Measurements from ENCODE around the gene SHC1.

SHC1 gene

DNA sequence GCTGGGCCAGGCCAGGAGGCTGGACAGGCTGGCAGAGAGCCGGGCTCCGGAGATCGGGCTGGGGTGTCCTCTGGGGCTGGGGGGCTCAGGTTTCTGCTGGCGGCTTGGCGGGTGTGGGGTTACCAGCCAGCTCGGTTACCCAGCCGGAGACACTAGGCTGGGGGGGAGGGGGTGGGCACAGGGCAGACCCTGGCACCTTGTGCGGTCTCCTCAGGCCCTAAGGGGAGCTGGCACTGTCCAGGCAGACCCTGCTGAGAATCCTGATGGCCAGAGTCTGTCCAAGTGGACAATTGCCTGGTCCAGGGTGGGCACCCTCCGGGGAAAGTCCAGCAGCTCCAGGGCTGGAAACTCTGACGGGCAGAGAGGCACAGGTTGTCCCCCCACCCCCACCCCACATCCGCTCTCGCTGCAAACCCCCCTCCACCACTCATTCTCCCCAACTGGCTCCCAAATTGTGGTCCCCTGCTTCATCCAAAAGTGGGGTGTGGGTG is 38.7 kb upstream of the SHC1 start:
- H3K4me1 ChIP-seq (ENCODE audit: control insufficient read depth in 5 of 5, insufficient read depth in 5 of 5, low read length in 5 of 5) = peaks cover 11 to 96% (median 87%) of the 10 kb centered on the region in 5 donors
- H3K27me3 ChIP-seq (ENCODE audit: control insufficient read depth in 5 of 5, insufficient read depth in 4 of 5, low read length in 5 of 5) = no peaks in the 10 kb centered on the region
- peak overlapping the region; percentile 97 for H3K27ac ChIP-seq (ENCODE audit: low read depth, low read length)
- peak overlapping the region in 3 of 5 donors; percentile 13 to 53 (median 19) for H3K4me3 ChIP-seq (ENCODE audit: low read depth in 1 of 5, low read length in 5 of 5)
- peak overlapping the region in 3 of 5 donors; percentile 33 to 80 (median 57) for H3K9ac ChIP-seq (ENCODE audit: low read length in 5 of 5)
- H3K9me3 ChIP-seq (ENCODE audit: control insufficient read depth in 5 of 5, low read length in 5 of 5) = no peaks in the 10 kb centered on the region
- peaks cover 0 to 9% (median 0%) of the 10 kb centered on the region in 5 donors for H3K36me3 ChIP-seq (ENCODE audit: control insufficient read depth in 5 of 5, insufficient read depth in 5 of 5, low read length in 5 of 5)

DNA sequence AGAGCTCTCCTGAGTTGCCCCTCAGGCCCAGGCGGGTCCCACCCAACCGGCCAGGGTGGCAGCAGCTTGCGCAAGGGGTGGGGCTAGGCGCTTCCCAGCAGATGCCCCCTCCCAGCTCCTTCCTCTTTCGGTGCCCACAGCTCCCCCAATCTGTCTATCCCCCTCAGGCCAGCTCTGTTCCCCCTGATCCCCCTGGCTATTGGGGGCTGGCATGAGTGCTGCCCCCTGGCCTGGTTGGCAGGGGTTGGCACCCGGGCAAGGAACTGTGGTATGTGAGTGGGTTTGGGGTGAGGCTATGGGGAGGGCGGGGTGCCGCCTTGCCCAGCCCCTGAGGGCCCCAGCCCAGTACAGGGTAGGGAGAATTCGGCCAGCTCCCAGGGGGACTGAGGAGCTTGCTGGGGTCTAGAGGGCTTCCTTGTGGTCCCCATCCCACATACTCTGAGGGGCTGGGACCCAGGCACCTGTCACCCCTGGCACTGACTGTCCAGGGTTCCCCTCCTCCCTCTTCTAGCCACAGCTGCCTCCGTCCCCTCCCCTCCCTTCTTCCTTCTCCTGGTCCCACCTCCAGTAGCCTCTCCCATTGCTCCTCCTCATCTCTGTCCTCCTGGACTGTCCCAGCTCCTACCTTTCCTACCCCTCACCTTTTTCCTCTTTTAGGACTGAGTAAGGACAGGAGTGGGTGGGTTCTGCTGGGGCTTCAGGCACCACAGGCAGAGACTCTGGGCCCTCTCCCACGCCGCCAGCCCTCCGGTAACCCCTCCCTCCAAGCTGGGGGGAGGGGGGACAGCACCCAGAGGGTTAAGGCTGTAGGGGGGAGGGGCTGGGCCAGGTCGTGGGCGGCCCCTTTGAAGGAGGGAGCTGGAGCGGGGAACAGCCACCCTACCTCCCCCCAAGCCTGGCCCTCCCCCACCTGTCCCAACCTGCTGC is 37.7 kb upstream of the SHC1 start:
- H3K9me3 ChIP-seq (ENCODE audit: control insufficient read depth in 5 of 5, low read length in 5 of 5) = no peaks in the 10 kb centered on the region
- peak overlapping the region; percentile 97 for H3K27ac ChIP-seq (ENCODE audit: low read depth, low read length)
- H3K4me1 ChIP-seq (ENCODE audit: control insufficient read depth in 5 of 5, insufficient read depth in 5 of 5, low read length in 5 of 5) = peaks cover 12 to 97% (median 92%) of the 10 kb centered on the region in 5 donors
- peak overlapping the region; percentile 13 to 53 (median 37) for H3K4me3 ChIP-seq (ENCODE audit: low read depth in 1 of 5, low read length in 5 of 5)
- peaks cover 0 to 4% (median 0%) of the 10 kb centered on the region in 5 donors for H3K36me3 ChIP-seq (ENCODE audit: control insufficient read depth in 5 of 5, insufficient read depth in 5 of 5, low read length in 5 of 5)
- H3K9ac ChIP-seq (ENCODE audit: low read length in 5 of 5) = peak overlapping the region in 4 of 5 donors; percentile 33 to 80 (median 58)
- H3K27me3 ChIP-seq (ENCODE audit: control insufficient read depth in 5 of 5, insufficient read depth in 4 of 5, low read length in 5 of 5) = no peaks in the 10 kb centered on the region

DNA sequence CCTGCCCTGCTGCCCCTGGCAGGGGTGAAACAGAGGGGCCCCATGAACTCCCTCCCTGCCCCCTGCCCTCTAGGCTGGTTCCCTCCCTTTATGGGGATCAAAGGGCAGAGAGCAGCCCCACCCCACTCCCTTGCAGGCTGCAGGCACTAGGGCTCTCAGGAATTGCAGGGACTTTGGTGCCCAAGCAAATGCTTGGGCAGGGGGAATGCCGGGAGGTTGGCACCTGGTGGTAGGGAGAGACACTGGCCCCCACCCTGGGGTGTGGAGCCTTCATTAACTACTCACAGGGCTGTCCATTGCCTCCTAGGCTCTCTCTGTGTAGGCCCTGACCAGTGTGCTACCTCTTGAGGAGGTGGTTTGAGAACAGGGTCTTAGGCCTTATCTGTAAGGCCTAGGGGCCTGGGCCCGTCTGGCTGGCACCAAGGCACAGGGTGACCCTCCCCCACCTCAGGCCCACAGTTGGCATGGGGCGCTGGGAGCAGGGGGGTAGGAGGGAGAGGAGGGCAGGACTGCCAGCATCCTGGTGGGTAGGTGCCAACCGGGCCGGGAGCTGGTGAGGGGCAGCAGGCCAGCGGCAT is 36.8 kb upstream of the SHC1 start:
- Histone ChIP-seq H3K9ac (ENCODE audit: low read length in 5 of 5) (peak overlapping the region in 4 of 5 donors; percentile 33 to 80 (median 58)), H3K36me3 (ENCODE audit: control insufficient read depth in 5 of 5, insufficient read depth in 5 of 5, low read length in 5 of 5) (peaks cover 0 to 4% (median 0%) of the 10 kb centered on the region in 5 donors), H3K27me3 (ENCODE audit: control insufficient read depth in 5 of 5, insufficient read depth in 4 of 5, low read length in 5 of 5) (no peaks in the 10 kb centered on the region), H3K9me3 (ENCODE audit: control insufficient read depth in 5 of 5, low read length in 5 of 5) (no peaks in the 10 kb centered on the region), H3K27ac (ENCODE audit: low read depth, low read length) (peak overlapping the region; percentile 97), H3K4me3 (ENCODE audit: low read depth in 1 of 5, low read length in 5 of 5) (peak overlapping the region in 2 of 5 donors; percentile 17 to 53), H3K4me1 (ENCODE audit: control insufficient read depth in 5 of 5, insufficient read depth in 5 of 5, low read length in 5 of 5) (peaks cover 11 to 94% (median 87%) of the 10 kb centered on the region in 5 donors)

DNA sequence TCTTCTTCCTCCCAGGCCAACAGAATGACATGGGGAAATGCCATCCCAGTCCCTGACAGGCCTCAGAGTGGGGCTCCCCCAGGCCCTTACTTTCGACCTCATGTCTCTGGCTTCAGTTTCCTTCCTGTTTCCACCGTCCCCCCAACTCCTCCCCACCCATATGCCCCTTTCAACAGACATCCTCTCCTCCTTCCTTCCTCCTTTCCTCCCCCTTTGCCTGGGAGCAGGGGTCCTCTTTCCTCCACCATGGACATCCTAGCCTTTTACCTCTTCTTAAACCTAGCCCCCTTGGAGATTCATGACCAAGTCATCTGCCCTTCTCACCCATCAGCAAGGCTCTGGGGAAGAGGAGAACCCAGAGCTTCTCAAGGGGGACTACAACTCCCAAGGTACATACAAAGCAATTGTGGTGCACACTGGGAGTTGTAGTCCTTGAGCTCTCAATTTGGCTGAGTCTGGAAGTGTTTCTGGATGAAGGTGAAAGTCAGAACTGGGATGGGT is 36.1 kb upstream of the SHC1 start:
- Histone ChIP-seq H3K4me3 (ENCODE audit: low read depth in 1 of 5, low read length in 5 of 5) (peak overlapping the region in 2 of 5 donors; percentile 25 to 53), H3K27ac (ENCODE audit: low read depth, low read length) (peak overlapping the region; percentile 97), H3K36me3 (ENCODE audit: control insufficient read depth in 5 of 5, insufficient read depth in 5 of 5, low read length in 5 of 5) (peaks cover 0 to 4% (median 0%) of the 10 kb centered on the region in 5 donors), H3K4me1 (ENCODE audit: control insufficient read depth in 5 of 5, insufficient read depth in 5 of 5, low read length in 5 of 5) (peaks cover 5 to 88% (median 81%) of the 10 kb centered on the region in 5 donors), H3K9me3 (ENCODE audit: control insufficient read depth in 5 of 5, low read length in 5 of 5) (no peaks in the 10 kb centered on the region), H3K9ac (ENCODE audit: low read length in 5 of 5) (peak overlapping the region; percentile 58 to 84 (median 68)), H3K27me3 (ENCODE audit: control insufficient read depth in 5 of 5, insufficient read depth in 4 of 5, low read length in 5 of 5) (no peaks in the 10 kb centered on the region)

DNA sequence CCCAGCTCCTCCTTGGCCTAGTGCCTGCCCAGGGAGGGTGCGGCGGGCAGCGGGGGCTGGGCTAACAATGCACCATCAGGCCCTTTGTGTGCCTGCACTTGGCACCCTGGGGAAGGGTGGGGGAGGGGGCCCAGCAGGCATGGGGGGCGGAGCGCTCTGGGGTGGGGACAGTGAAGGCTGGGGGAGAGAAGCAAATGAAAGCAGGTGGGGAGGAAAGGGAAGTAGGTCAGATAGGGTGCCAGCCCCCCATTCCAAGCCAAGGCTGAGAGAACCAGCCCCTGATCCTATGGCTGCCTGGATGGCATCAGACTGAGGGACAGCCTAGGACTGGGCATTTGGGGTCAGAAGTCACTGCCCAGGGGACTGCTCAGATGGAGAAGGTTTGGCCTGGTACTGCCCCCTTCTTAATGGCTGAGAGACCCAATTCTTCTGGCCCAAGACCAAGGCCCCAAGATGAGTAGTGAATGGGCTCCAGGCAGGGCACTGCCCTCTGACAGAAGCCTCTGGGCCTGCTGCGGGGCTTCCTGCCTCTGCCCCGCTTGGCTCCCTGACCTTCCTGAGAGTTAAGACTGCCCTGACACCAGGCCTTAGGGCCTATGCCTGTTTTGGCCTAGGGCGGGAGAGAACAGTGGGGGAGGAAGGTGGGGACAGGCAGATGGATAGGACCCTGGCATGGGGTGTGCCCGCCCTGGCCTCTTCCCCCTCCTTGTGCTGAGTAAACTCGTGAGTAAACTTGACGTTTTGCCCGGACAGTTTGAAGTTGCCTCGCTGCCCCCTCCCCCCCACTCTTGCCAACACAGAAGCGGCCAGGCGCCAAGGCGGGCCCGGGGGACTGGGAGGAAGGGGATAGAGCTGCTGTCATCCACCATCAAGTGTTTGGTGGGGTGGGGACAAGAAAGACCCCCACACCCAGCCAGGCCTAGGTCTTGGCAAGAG is 34.8 kb upstream of the SHC1 start:
- H3K27ac ChIP-seq (ENCODE audit: low read depth, low read length) = peak overlapping the region; percentile 97
- peaks cover 5 to 83% (median 75%) of the 10 kb centered on the region in 5 donors for H3K4me1 ChIP-seq (ENCODE audit: control insufficient read depth in 5 of 5, insufficient read depth in 5 of 5, low read length in 5 of 5)
- peak overlapping the region; percentile 82 to 97 (median 93) for H3K9ac ChIP-seq (ENCODE audit: low read length in 5 of 5)
- no peaks in the 10 kb centered on the region for H3K9me3 ChIP-seq (ENCODE audit: control insufficient read depth in 5 of 5, low read length in 5 of 5)
- no peaks in the 10 kb centered on the region for H3K36me3 ChIP-seq (ENCODE audit: control insufficient read depth in 5 of 5, insufficient read depth in 5 of 5, low read length in 5 of 5)
- no peaks in the 10 kb centered on the region for H3K27me3 ChIP-seq (ENCODE audit: control insufficient read depth in 5 of 5, insufficient read depth in 4 of 5, low read length in 5 of 5)
- H3K4me3 ChIP-seq (ENCODE audit: low read depth in 1 of 5, low read length in 5 of 5) = peak overlapping the region; percentile 22 to 99 (median 96)

DNA sequence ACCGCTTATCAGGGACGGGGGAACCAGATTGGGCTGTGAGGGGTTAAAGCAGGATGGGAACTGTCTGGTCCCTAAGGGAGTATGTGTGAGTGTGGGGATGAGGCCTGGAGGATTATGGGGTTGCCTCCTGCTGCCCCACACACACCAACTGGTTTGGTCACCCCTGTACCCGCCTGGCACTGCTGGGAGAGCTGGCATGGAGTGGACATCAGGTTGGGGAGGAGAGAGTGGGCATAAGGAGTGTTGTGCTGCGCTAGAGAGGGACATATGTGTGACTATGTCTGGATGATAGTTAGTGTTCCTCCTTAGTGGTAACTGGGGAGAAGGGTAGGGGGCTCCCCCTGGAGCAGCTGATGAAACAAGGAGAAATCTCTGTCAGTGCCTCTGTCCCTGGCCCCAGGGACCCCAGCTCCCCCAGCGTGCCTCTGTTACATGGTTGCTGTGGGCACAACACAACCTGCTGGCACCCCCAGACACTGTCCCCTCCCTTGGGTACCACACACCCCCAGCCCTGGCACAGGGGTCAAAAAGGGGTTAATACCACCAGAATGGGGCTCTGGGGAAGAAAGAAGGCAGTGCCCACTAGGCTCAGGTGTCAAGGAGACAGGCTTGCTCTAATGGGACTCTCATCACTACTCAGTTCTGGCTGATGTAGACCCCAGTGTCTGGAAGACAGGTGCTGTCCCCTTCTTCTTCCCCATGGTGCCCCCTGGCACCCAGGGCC is 34.0 kb upstream of the SHC1 start:
- Histone ChIP-seq H3K9me3 (ENCODE audit: control insufficient read depth in 5 of 5, low read length in 5 of 5) (no peaks in the 10 kb centered on the region), H3K4me3 (ENCODE audit: low read depth in 1 of 5, low read length in 5 of 5) (peak overlapping the region; percentile 88 to 99 (median 97)), H3K9ac (ENCODE audit: low read length in 5 of 5) (peak overlapping the region; percentile 82 to 97 (median 93)), H3K27ac (ENCODE audit: low read depth, low read length) (peak overlapping the region; percentile 97), H3K36me3 (ENCODE audit: control insufficient read depth in 5 of 5, insufficient read depth in 5 of 5, low read length in 5 of 5) (no peaks in the 10 kb centered on the region), H3K4me1 (ENCODE audit: control insufficient read depth in 5 of 5, insufficient read depth in 5 of 5, low read length in 5 of 5) (peaks cover 5 to 83% (median 75%) of the 10 kb centered on the region in 5 donors), H3K27me3 (ENCODE audit: control insufficient read depth in 5 of 5, insufficient read depth in 4 of 5, low read length in 5 of 5) (no peaks in the 10 kb centered on the region)

DNA sequence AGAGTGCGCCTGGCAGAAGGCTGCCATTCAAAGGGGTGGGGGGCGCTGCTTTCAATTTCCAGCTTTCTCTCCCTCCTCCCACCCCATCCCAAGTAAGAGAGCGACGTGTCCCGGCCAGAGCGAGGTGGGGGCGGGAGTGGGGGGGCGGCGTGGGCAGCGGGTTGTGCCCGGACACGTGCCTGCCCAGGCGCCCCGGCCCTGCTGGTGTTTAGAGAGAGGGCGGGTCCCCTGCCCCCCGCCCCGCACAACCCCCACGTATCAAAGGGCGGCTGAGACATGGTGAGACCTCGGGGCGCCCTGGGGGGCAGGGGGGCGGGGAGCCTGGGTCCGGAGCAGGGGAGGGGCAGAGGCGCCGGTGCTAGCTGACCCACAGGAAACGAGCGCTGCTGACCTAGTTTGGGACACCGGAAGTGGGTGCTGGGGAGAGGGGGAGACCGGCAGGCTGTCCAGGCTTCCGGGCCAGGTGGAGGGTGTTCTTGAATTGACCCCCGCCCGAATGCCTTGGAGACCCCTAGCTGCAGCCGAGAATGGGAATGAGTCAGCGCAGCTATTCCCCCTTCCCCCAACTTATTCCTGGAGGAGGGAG is 33.3 kb upstream of the SHC1 start:
- Histone ChIP-seq H3K9ac (ENCODE audit: low read length in 5 of 5) (peak overlapping the region; percentile 89 to 97 (median 93)), H3K4me3 (ENCODE audit: low read depth in 1 of 5, low read length in 5 of 5) (peak overlapping the region; percentile 96 to 99 (median 97)), H3K4me1 (ENCODE audit: control insufficient read depth in 5 of 5, insufficient read depth in 5 of 5, low read length in 5 of 5) (peaks cover 7 to 83% (median 75%) of the 10 kb centered on the region in 5 donors), H3K27ac (ENCODE audit: low read depth, low read length) (peak overlapping the region; percentile 97), H3K9me3 (ENCODE audit: control insufficient read depth in 5 of 5, low read length in 5 of 5) (no peaks in the 10 kb centered on the region), H3K27me3 (ENCODE audit: control insufficient read depth in 5 of 5, insufficient read depth in 4 of 5, low read length in 5 of 5) (no peaks in the 10 kb centered on the region), H3K36me3 (ENCODE audit: control insufficient read depth in 5 of 5, insufficient read depth in 5 of 5, low read length in 5 of 5) (no peaks in the 10 kb centered on the region)

DNA sequence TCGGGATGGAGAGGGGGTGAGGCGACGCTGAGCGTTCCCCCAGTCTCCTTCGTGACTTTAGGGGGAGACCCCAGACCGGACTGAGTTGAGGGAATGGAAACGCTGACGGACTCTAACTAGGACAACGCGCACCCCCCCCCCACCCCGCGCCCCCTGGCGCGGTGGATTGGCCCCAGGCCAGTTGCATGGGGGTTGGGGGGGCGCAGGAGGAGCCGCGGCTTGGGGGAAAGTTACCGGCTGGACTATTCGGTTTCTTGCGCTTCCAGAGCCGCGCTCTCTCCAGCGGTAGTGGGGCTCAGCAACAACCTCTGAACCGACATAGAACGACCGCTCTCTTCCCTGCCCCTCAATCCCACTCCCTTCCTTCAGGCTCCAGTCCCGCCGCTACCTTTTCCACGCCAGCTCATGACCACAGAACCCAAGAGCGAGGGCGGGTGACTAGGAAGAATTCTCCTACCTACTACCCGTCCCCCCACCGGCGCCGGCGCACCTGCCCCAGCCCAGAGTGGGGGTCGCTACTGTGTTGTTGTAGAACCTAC is 32.7 kb upstream of the SHC1 start:
- peak overlapping the region; percentile 96 to 99 (median 97) for H3K4me3 ChIP-seq (ENCODE audit: low read depth in 1 of 5, low read length in 5 of 5)
- H3K9ac ChIP-seq (ENCODE audit: low read length in 5 of 5) = peak overlapping the region; percentile 89 to 97 (median 93)
- H3K27me3 ChIP-seq (ENCODE audit: control insufficient read depth in 5 of 5, insufficient read depth in 4 of 5, low read length in 5 of 5) = no peaks in the 10 kb centered on the region
- H3K27ac ChIP-seq (ENCODE audit: low read depth, low read length) = peak overlapping the region; percentile 97
- no peaks in the 10 kb centered on the region for H3K9me3 ChIP-seq (ENCODE audit: control insufficient read depth in 5 of 5, low read length in 5 of 5)
- H3K36me3 ChIP-seq (ENCODE audit: control insufficient read depth in 5 of 5, insufficient read depth in 5 of 5, low read length in 5 of 5) = no peaks in the 10 kb centered on the region
- peaks cover 7 to 81% (median 73%) of the 10 kb centered on the region in 5 donors for H3K4me1 ChIP-seq (ENCODE audit: control insufficient read depth in 5 of 5, insufficient read depth in 5 of 5, low read length in 5 of 5)
